ENCODE measurements around the gene BBS4. TPM values are rescaled to one million over a fixed set of nuclear protein-coding genes. Genes with fewer than 3 reads are reported as not detected.
"Not testable (repeated sequence)": the region's sequence is repeated elsewhere in the genome, so short reads cannot be mapped to it uniquely, and the experiment has no call there.

BBS4 gene, protein sequence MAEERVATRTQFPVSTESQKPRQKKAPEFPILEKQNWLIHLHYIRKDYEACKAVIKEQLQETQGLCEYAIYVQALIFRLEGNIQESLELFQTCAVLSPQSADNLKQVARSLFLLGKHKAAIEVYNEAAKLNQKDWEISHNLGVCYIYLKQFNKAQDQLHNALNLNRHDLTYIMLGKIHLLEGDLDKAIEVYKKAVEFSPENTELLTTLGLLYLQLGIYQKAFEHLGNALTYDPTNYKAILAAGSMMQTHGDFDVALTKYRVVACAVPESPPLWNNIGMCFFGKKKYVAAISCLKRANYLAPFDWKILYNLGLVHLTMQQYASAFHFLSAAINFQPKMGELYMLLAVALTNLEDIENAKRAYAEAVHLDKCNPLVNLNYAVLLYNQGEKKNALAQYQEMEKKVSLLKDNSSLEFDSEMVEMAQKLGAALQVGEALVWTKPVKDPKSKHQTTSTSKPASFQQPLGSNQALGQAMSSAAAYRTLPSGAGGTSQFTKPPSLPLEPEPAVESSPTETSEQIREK
- total RNA-seq (42.8 and 86.8 TPM in 2 replicates), polyA plus RNA-seq (37.9 and 50.0 TPM in 2 replicates)

DNA sequence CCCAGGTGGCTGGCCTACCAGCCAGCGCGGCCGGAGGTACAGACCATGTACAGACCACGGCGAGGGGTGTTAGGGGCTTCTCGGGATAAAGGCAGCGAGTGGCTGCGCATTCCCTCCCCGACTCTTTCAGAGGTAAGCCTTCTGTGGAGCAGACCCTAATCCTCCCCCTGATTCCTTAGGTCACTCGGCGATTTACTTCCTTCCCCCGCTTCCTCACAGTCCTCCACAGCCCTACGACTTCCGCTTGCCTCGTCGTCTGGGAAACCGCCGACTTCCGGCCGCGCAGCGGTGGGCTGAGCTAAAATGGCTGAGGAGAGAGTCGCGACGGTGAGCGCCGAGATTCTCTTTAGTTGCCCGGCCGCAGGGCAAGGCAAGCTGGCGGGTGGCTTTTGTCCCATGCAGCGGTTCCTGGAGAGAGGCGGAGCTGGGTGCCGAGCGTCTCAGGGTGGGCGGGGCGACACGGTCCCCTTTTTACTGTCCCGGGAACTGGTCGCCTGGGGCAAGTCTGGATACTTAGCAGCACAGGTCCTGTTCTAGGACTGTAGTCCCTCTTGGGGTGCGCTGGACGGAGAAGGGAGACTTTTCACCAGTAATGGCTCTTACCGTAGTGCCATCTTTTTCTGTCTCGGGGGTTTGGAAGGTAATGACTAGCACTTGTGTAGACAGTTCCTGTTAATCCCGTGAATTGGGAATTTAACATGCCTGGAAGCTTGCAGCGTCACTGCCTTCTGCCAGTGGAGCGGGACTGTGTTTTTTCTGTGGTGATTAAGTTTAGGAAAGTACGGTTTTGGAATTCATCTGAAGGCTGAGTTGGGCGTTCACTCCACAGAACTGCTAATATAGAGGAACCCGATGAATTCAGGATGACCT, at the start of gene BBS4, which contains the start of gene HIGD2B:
Gene BBS4, plus strand, starts transcription at position 283 of the 870 bp plus-strand sequence. Its CDS starts 21 bp downstream, at position 304.
Gene HIGD2B, minus strand, starts transcription at position 258 of the 870 bp plus-strand sequence. CDS start 9,808 bp downstream, outside the sequence.
- no peaks in the 10 kb centered on the region for H3K9me3 ChIP-seq (ENCODE audit: low read depth)
- TF ChIP-seq, protein P1, sequence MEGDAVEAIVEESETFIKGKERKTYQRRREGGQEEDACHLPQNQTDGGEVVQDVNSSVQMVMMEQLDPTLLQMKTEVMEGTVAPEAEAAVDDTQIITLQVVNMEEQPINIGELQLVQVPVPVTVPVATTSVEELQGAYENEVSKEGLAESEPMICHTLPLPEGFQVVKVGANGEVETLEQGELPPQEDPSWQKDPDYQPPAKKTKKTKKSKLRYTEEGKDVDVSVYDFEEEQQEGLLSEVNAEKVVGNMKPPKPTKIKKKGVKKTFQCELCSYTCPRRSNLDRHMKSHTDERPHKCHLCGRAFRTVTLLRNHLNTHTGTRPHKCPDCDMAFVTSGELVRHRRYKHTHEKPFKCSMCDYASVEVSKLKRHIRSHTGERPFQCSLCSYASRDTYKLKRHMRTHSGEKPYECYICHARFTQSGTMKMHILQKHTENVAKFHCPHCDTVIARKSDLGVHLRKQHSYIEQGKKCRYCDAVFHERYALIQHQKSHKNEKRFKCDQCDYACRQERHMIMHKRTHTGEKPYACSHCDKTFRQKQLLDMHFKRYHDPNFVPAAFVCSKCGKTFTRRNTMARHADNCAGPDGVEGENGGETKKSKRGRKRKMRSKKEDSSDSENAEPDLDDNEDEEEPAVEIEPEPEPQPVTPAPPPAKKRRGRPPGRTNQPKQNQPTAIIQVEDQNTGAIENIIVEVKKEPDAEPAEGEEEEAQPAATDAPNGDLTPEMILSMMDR (IDR thresholded peaks at IDR 0.05; ENCODE audit: low read depth, low read length) = no peak
- H3K4me3 ChIP-seq = peak within 1 kb of the TSS; percentile 75
- peak within 1 kb of the TSS; percentile 90 for H3K27ac ChIP-seq
- no peaks in the 10 kb centered on the region for H3K36me3 ChIP-seq
- no peaks in the 10 kb centered on the region for H3K27me3 ChIP-seq
- DNase-seq (ENCODE audit: low read depth in 1 of 2, low spot score in 1 of 2) = peak; percentile 88 to 93
- peaks cover 3% of the 10 kb centered on the region for H3K4me1 ChIP-seq (ENCODE audit: low read depth)

DNA sequence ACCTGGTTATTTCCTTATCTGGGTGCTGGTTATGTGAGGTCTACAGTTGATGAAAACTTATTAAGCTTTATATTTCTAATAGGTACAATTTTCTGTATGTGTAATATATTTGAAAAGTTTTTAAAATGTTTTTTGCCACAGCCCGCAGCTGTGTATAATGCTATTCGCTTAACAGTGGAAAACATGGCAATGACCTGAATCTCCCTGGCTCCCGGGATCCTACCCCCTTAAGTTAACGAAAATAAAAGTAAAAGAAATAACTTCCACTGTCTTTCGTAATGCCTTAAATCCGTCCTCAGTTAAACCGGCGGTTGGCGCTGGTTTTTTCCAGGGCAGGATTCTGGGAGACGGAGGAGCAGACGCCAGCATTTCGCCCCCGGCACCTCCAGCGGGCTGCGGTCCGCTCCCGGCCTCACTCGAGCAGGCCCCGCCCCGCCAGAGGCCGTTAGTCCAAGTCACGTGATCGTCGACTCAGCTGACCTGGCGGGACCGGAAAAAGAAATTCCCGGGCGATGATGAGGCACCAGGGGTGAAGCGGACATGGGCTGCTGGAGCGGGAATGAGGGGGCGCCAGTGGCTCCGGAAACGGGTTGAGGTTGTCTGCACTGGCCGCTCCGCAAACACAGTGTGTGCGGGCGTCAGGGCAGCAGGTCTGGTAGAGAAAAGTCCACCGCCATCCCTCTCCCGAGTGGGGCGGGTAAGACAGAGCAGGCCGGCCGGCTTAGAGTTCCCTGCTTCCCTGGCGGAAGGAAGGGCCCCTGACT, 49.3 kb upstream of the BBS4 start:
- H3K27me3 ChIP-seq; H3K36me3 ChIP-seq; H3K9me3 ChIP-seq (ENCODE audit: low read depth); H3K4me1 ChIP-seq (ENCODE audit: low read depth); H3K27ac ChIP-seq: not testable (repeated sequence)
- H3K4me3 ChIP-seq = peak overlapping the region; percentile 27
- peak; percentile 83 to 89 for DNase-seq (ENCODE audit: low read depth in 1 of 2, low spot score in 1 of 2)

DNA sequence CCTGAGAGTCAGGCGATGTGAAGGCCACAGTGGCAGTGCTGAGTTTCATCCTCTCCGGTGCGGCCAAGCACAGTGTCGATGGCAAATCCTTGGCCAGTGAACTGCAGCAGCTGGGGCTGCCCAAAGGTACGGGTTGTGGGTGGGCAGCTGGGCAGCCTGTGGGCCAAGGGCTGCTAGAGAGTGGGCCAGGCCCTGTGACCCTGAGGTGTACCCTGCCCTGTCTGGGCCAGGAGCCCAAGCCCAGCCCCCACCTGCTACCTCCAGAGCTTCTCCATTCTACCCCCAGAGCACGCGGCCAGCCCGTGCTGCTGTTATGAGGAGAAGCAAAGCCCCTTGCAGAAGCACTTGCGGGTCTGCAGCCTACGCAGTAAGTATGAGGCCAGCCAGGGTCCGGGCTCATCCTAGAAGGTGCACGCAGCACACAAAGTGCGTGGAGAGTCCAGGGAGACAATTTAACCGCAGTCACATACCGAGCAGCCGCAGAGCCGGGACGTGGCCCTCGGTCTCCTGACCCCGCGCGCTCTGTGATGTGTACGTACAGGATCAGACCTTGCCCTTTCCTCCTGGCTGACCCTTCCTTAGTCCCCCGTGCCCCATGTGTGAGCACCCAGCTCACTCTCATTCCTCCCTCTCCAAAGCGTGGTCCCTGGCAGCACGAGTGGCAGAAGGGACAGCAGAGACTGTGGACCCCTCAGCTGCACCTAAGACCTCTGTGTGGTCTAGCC, 46.1 kb upstream of the BBS4 start:
- H3K4me3 ChIP-seq; H3K27me3 ChIP-seq; H3K9me3 ChIP-seq (ENCODE audit: low read depth); H3K36me3 ChIP-seq; DNase-seq (ENCODE audit: low read depth in 1 of 2, low spot score in 1 of 2); H3K27ac ChIP-seq; H3K4me1 ChIP-seq (ENCODE audit: low read depth): not testable (repeated sequence)

DNA sequence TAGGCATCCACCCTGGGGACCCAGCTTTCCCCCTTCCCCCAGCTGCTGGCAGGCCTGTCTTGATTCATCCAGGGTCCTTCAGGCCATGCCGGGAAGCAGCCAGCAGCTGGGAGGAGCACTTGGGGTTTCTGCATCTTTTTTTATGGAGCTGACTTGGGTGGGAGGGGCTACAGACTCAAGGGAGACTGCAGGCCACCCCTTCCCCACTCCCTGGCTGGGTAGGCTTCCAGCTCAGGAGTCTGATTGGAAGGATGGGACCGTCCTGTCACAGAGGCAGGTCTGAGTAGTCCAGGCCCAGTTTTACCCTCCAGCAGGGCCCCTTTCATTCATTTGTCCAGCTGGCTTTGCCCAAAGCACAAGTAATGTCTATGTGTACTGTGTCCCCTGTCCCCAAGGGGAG, 43.7 kb upstream of the BBS4 start:
- not testable (repeated sequence) for H3K27me3 ChIP-seq; H3K36me3 ChIP-seq; H3K9me3 ChIP-seq (ENCODE audit: low read depth); DNase-seq (ENCODE audit: low read depth in 1 of 2, low spot score in 1 of 2); H3K4me3 ChIP-seq; H3K4me1 ChIP-seq (ENCODE audit: low read depth); H3K27ac ChIP-seq

DNA sequence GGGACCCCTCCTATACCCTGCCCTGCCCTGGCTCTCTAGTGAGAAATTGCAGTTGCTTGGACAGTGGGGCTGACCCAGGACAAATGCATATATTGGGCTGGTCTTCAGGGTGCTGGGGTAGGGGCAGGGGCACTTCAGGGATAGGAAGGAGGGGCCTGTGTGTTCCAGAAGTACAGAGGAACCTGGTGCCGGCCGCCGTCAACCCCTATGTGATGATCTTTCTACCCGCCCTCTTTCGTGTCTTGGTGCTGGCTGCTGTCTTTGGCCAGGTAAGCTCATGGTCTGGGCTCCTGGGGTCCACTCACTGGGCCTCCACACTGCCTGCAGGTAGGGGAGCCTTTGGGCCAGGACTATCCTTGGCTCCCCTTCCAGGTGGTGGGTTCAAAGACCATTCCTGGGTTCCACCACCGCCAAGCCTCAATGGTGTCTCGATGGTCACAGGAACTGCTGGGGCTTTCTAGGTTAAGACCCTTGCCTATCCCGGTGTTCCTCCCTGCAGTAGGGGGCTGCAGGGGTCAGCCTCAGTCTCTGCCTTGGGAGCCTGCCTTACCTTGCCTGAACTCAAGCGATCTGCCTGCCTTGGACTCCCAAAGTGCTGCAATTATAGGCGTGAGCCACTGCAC, 37.3 kb upstream of the BBS4 start:
- H3K36me3 ChIP-seq; H3K27ac ChIP-seq; H3K9me3 ChIP-seq (ENCODE audit: low read depth); H3K27me3 ChIP-seq; H3K4me1 ChIP-seq (ENCODE audit: low read depth); H3K4me3 ChIP-seq; DNase-seq (ENCODE audit: low read depth in 1 of 2, low spot score in 1 of 2): not testable (repeated sequence)

DNA sequence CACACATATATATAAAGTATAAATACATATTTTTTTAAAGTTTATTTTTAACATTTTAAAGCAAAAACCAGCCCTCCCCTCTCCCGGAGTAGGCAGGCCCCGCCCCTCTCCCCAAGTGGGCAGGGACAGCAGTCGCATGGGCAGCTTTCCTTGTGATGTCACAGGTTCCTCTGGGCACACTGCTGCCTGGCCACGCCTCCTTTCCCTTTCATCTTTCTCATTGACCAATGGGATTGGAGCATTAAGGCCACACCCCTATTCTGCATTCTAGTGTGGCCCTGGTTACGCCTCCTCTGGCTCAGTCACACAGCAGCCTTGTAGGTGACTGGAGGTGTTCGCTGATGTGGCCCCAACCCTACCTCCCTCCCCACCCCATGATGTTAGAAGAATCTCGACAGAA, 31.6 kb upstream of the BBS4 start, which contains the start of gene GOLGA6B:
Gene GOLGA6B, plus strand, starts transcription at position 301 of the 400 bp plus-strand sequence. Its CDS starts 41 bp downstream, at position 342.
- not testable (repeated sequence) for H3K9me3 ChIP-seq (ENCODE audit: low read depth); H3K4me1 ChIP-seq (ENCODE audit: low read depth); H3K27me3 ChIP-seq; H3K4me3 ChIP-seq; H3K27ac ChIP-seq; DNase-seq (ENCODE audit: low read depth in 1 of 2, low spot score in 1 of 2); H3K36me3 ChIP-seq

DNA sequence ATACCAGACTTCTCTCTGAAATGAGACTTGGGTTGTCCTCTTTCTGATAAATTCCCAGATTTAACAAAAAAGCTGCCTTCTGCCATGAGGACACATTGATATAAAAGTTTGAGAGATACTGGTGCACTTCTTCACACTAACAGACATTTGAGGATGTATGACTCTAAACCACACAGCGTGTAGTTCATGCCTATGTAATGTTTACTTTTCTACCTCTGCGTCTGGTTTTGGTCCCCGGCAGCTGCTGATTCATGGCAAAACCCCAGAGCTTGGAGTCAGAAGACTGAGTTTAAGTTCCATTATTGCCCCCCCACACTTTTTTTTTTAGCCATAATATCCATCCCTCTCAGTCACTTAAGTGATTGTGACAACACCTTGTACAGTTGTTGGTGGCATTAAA, 30.0 kb upstream of the BBS4 start:
- H3K27me3 ChIP-seq; H3K27ac ChIP-seq; H3K4me1 ChIP-seq (ENCODE audit: low read depth); H3K4me3 ChIP-seq; H3K36me3 ChIP-seq; DNase-seq (ENCODE audit: low read depth in 1 of 2, low spot score in 1 of 2); H3K9me3 ChIP-seq (ENCODE audit: low read depth): not testable (repeated sequence)

DNA sequence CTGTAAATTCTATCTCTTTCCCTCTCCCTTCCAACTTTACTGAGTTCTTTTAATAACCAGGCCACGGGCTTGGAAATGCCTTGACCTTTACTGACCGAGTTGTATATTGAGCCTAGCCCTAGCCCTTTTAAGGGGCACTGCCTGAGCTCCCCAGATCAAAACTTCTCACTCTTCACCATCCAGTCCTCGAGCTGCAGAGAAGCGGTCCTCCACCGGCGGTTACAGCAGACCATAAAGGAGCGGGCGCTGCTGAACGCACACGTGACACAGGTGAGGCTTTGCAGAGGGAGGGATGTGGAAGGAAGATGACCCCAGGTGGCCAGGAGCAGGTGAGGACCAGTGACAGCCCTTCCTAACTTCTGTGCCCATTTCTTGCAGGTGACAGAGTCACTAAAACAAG, 24.9 kb upstream of the BBS4 start:
- not testable (repeated sequence) for H3K36me3 ChIP-seq; H3K27ac ChIP-seq; DNase-seq (ENCODE audit: low read depth in 1 of 2, low spot score in 1 of 2); H3K4me3 ChIP-seq; H3K27me3 ChIP-seq; H3K9me3 ChIP-seq (ENCODE audit: low read depth); H3K4me1 ChIP-seq (ENCODE audit: low read depth)

DNA sequence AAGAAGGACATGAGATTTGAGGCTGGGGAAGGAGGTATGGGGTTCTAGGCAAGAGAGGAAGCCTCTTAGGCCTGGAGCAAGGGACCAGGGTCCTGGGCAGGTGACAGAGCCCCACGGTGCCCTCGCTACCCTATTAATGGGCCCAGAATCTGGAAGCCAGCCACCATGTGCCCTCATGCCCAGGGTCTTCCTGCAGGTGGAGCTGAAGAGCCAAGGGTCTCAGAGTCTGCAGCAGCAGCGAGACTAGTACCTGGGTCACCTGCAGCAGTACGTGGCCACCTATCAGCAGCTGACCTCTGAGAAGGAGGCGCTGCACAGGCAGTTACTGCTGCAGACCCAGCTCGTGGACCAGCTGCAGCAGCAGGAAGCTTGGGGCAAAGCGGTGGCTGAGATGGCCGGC, 22.1 kb upstream of the BBS4 start:
- H3K4me3 ChIP-seq; H3K9me3 ChIP-seq (ENCODE audit: low read depth); H3K27ac ChIP-seq; H3K27me3 ChIP-seq; H3K36me3 ChIP-seq; DNase-seq (ENCODE audit: low read depth in 1 of 2, low spot score in 1 of 2); H3K4me1 ChIP-seq (ENCODE audit: low read depth): not testable (repeated sequence)

DNA sequence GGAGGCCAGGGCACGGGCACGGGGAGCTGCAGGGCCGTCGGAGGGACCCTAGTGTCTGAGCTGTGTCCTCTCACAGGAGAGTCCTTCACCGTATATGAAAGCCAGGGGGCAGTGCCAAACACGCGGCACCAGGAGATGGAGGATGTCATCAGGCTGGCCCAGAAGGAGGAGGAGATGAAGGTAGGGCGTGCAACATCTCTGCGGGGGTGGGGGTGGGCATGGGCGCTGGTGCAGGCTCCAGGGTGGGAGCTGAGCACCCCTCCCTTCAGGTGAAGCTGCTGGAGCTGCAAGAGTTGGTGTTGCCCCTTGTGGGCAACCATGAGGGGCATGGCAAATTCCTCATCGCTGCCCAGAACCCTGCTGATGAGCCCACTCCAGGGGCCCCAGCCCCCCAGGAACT, 20.3 kb upstream of the BBS4 start:
- not testable (repeated sequence) for H3K27ac ChIP-seq; H3K4me3 ChIP-seq; H3K36me3 ChIP-seq; H3K4me1 ChIP-seq (ENCODE audit: low read depth); H3K27me3 ChIP-seq; DNase-seq (ENCODE audit: low read depth in 1 of 2, low spot score in 1 of 2); H3K9me3 ChIP-seq (ENCODE audit: low read depth)

DNA sequence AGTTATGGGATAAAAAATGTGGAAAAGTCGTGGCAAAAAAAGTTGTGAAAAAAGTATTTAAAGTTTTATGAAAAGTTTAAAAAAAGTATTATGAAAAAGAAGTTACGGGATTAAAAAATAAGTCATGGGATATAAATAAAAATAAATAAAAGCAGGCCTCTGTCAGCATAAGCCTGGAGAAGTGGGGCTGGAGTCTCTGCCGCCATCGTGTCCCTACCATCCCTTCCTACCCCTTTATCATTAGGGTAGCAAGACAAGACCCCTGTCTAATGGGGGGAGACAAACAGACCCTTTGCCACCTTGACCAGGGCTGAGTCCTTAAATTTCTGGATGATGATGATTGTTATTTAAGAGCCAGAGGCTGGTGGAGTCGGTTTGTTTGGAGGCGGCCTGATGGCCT, 16.2 kb upstream of the BBS4 start:
- not testable (repeated sequence) for H3K36me3 ChIP-seq; H3K9me3 ChIP-seq (ENCODE audit: low read depth); DNase-seq (ENCODE audit: low read depth in 1 of 2, low spot score in 1 of 2); H3K27ac ChIP-seq; H3K4me1 ChIP-seq (ENCODE audit: low read depth); H3K4me3 ChIP-seq; H3K27me3 ChIP-seq

All from cardiac muscle cell (in vitro differentiated cells and primary cell).